ENCODE results near the gene APCDD1.

Gene APCDD1

GRCh38 chr18:10436160-10436559 lies 18.3 kb upstream of the APCDD1 start:
- DNase-seq: no peak

DNA sequence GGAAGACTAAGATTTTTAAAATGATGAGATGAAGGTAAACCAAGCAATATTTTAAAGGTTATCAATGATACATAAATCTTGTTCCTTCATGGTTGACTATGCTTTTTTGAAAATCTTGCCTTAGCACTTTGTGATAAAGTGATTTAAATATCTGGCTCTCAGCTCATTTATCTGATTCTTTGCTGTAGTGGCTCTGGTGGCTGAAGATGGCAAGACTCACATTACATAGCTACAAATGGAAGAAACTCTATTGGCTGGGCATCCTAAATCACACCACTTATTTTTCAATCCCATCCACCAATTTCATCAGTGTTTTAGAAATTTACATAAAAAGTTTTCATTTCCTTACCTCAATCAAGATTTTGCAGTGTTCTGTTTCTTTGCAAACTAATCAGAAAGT lies 16.6 kb upstream of the APCDD1 start:
- no peak for DNase-seq

DNA sequence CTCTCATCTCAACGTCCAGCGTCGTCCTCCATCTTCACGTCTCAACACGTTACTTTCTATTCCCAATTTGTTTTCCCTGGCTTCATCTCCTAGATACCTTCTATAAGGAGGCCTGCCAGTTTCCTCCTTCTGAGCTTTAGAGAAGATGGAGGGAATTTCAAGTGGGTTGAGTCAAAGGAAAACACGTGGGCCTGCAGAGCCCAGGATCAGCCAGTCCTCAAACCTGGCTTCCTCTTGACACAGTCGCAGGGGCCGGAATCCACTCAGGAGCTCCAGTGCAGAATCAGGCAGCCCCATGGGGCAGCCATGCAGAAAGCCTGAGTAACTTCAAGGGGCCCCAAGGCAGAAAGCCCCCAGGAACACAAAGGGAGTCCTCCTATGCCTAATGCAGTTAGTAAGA lies 14.5 kb upstream of the APCDD1 start:
- DNase-seq: no peak

- DNase-seq: no peak
Measured at GRCh38 chr18:10440884-10441283, 13.6 kb upstream of the APCDD1 start.

- no peak for DNase-seq
Measured at GRCh38 chr18:10441472-10441871, 13.0 kb upstream of the APCDD1 start.

GRCh38 chr18:10442551-10442971 lies 11.9 kb upstream of the APCDD1 start:
- no peak for DNase-seq

- no peak for DNase-seq
Measured at GRCh38 chr18:10443001-10443400, 11.4 kb upstream of the APCDD1 start.

DNA sequence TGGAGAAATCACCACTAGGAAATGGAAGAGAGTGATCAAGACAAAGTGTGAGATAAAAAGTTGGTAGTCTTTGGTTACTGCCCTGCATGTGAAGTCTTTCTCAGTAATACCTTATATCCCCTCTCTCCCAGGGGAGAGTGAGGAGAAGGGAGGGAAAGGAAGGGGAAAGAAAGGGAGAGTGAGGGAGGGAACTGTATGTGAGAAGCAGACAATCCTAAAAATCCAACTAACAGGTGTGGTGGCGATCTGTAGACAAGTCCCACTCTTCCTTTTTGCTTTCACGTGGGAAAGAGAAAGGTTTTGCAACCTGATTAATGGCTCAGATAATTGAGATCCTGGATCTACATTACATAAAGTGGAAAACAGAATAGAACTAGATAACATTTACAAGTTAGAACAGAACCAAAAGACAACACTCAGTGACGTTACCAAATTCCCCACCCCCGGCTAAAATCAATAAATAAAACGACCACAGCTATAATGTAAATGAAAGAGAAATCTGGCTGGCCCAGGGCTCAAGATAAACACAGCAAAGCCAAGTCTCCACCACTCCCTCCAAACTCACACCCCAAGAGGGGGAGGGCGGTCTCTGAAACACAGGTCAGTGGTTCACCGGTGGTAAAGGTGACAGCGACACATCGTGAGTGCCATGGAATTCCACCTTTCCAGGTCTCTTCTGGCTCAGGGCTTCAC lies 10.0 kb upstream of the APCDD1 start:
- DNase-seq: no peak

GRCh38 chr18:10449396-10449795 lies 5.0 kb upstream of the APCDD1 start:
- no peak for DNase-seq

DNA sequence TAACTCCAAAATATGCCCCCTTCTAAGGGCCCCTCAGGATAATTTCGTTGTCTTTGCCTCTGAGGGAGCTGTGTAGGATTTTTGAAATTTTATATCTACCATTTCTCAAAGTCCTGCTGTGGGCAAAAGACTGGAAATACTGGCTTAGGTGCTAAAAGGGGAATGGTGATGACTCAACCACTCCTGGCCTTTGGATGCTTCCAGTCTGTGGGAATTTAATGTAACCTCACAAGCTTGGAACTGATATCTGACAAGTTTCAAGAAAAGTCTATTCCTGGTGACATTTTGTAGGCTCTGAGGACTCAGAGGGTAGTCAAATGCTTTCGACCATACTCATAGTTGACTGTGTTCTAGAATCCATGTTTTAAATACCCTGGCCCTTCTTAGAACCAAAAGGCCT lies 3.4 kb upstream of the APCDD1 start:
- DNase-seq: no peak

GRCh38 chr18:10453261-10453805 lies 1.1 kb upstream of the APCDD1 start:
- DNase-seq: no peak

- DNase-seq: peak; percentile 27
Measured at GRCh38 chr18:10454681-10455557, 484 bp downstream of the APCDD1 start.

DNA sequence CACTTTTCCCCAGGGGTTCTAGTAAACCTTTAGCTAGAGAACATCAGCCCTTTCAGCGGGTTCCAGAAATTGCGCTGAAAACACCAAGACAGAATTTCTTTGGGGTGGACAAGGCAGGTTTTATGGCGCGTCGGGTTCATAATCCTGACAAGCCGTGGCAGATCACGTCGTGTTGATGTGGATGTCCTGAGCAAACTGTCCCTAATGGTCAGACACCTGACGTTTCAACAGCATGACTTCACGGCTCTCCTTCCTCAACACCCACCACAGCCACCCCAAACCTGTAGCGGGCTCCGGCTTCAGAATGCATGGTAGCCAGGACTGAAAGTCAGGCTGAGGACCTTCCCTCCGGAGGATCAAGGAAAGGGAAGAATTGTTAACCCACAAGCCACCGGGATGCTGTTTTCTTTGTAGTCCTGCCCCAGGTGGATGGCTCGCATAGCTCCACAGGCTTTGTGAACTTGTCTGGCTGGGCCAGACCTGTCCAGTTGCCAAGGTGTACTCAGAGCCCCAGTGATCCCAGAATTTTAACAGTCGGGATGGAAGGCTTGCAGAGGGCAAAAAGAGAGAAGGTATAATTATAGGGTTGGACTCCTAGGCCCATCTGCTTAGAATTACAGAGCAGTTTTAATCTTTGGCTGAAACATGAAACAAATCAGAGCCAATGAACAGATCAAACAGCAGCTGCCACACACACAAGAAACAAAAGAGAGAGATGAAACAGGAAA lies 1.5 kb downstream of the APCDD1 start:
- no peak for DNase-seq

DNA sequence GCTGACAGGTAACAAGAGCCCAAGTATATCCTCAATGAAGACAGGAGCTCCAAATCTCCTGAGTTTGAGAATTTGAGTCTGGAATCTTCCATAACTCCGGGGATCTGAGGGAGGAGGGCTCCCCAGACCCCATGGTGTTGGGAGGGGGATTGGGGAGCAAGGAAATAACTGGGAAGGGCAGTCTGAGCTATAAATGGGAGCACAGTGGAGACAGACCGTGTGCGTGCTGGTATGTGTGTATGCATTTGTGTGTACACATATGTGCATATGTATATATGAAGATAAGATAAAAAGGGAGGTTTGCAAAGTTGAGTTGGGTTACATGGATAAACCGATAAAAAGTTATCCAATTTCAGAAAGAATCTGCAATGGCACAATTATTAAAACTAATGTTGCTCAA lies 2.3 kb downstream of the APCDD1 start:
- DNase-seq: no peak

- DNase-seq: no peak
Measured at GRCh38 chr18:10457128-10457527, 2.7 kb downstream of the APCDD1 start.

GRCh38 chr18:10457767-10458166 lies 3.3 kb downstream of the APCDD1 start:
- peak; percentile 40 for DNase-seq

DNA sequence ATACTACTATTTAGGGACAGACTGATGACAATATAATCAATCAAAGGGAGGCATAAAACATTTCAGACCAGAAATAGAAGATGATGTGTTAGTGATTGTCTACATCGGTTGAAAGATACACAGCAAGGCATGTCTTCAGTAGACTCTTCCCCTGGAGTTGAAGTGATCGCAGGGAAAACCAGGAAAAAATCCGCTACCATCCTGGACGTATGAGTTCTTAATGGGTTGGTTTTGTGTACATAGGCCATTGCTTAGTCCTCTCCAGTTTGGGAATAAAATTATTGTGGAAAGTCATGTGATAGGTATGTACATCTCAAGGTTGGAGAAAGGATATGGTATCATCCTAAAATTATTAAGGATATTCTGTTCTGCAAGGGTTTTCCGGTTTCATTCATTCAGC lies 4.3 kb downstream of the APCDD1 start:
- no peak for DNase-seq

GRCh38 chr18:10459587-10459986 lies 5.2 kb downstream of the APCDD1 start:
- no peak for DNase-seq

DNA sequence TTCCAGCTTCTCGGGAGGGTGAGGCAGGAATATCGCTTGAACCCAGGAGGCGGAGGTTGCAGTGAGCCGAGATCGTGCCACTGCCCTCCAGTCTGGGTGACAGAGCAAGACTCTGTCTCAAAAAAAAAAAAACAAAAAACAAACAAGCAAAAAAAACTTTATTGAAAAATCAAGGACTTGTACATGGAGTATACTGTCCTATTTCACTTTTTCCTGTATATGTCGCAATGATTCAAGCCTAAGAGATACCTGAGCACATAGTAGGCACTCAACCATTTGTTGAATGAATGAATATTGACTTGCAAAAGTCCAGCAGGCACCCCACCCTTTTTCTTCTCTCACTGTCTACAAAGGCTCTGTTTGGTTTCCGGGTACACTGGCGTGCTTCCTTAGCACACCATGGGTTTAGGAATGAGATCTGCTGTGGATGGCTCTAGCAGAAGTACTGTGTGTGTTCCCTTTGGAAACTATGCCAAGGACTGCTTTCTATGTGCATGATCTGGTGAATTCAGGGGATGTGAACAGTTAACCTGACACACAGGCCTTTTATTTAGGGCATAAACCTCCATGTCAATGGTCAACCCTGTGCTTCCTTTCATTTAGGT lies 6.1 kb downstream of the APCDD1 start:
- no peak for DNase-seq

DNA sequence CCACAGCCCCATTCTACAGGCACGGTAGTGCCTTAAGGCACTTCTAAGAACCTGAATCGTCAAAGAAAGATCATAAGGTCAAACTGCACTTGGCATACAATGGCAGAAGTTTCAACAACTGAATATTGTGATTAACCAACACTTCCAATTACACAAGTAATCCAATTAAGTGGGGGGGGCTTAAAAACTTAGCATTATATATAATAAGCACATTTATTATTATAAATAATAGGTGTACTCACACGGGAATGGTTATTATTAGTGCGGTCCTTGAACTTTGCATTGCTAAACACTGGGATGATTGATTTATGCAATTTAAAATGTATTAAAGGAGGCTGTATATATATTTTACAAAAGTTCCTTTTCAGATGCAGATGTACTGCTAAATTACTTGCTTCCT lies 7.6 kb downstream of the APCDD1 start:
- no peak for DNase-seq

GRCh38 chr18:10462597-10462996 lies 8.2 kb downstream of the APCDD1 start:
- DNase-seq: no peak

DNA sequence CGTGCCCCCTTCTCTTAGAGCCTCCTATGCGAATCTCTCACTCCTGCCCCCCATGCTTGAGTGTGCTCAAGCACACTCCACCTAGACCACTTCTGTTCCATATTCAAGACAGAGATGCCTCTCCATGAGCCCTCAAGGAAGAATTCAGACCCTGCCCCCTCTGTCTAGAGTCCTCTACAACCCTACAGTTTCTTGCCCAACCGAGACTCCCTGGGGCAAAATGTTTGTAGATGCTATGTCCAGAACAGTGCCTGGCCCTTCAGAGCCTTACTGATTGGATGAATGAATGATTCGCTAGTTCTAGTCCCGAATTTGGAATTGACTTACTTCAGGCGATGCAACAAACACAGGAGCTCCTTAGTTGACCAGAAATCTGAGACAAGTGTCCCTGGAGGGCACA lies 8.7 kb downstream of the APCDD1 start:
- no peak for DNase-seq

DNA sequence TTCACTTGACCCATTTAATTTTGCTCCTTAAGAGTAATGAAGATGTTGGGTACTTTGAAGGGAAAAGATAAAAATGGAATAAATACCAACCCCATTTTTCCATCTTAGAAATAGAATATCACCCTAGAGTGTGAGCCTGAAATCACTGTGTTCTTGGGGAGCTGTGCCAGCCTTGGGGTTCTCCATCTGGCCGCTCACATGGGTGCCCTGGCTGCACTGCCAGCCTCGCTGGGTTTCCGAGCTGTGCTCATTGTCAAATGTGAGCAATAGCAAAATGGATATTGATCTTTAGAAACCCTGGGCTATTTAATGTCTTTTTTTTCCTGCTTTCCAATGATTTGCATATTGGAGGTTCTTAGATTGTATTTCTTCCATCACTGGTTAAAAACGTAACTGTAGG lies 9.3 kb downstream of the APCDD1 start:
- DNase-seq: no peak

All from RPMI8226 (cell line).